ENCODE results near the gene NFIC. TPM values are rescaled to one million over a fixed set of nuclear protein-coding genes. Genes with fewer than 3 reads are reported as not detected.
A peak's percentile ranks its signal among the peaks of the same experiment; 100 is the strongest.
"Not testable (repeated sequence)": the region's sequence is repeated elsewhere in the genome, so short reads cannot be mapped to it uniquely, and the experiment has no call there.

NFIC gene
- total RNA-seq, 6 experiments from 2014 or later, result 94.6 to 168 (median 120) TPM

DNA sequence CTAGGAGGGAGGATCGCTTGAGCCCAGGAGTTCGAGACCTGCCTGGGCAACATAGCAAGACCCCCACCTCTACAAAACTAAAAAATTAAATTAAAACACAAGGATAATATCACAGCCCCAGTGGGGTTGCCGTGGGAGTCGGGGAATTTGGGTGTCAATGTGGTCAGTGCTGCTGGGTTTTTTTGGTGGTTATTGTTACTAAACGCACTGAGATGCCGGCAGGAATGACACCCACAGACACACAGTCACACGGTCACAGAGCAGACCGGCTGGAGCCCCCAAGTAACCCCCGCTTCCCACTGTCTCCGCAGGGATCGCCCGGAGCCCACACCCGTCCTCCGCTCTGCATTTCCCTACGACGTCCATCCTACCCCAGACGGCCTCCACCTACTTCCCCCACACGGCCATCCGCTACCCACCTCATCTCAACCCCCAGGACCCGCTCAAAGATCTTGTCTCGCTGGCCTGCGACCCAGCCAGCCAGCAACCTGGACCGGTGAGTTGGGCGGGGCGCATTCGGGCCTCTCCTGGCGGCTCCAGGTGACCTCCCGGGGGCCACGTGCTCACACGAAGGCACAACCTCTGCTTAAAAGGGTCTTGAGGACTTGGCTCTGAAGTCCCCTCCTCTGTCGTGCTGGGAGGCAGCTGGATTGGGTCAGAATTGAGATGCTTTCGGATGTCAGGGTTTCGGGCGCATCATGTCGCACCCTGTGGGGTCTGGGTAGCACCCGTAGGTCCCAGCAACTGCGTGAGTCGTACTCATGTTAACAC lies 86.0 kb downstream of the NFIC start:
- WGBS (ENCODE audit: insufficient coverage, low coverage, low lambda C conversion rate, missing lambda C conversion rate), result 100% methylated on average over 2 of the region's 38 CpGs
- H3K27me3 ChIP-seq, result no peaks in the 10 kb centered on the region
- TF ChIP-seq, protein P1, sequence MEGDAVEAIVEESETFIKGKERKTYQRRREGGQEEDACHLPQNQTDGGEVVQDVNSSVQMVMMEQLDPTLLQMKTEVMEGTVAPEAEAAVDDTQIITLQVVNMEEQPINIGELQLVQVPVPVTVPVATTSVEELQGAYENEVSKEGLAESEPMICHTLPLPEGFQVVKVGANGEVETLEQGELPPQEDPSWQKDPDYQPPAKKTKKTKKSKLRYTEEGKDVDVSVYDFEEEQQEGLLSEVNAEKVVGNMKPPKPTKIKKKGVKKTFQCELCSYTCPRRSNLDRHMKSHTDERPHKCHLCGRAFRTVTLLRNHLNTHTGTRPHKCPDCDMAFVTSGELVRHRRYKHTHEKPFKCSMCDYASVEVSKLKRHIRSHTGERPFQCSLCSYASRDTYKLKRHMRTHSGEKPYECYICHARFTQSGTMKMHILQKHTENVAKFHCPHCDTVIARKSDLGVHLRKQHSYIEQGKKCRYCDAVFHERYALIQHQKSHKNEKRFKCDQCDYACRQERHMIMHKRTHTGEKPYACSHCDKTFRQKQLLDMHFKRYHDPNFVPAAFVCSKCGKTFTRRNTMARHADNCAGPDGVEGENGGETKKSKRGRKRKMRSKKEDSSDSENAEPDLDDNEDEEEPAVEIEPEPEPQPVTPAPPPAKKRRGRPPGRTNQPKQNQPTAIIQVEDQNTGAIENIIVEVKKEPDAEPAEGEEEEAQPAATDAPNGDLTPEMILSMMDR (IDR thresholded peaks at IDR 0.05), result no peak
- intact Hi-C loops (cut with DNase I), result no loop called here
- peak overlapping the region in 1 of 3 donors; percentile 14 for H3K27ac ChIP-seq
- H3K9me3 ChIP-seq, result no peaks in the 10 kb centered on the region
- peaks cover 0 to 88% (median 47%) of the 10 kb centered on the region in 4 donors for H3K36me3 ChIP-seq
- H3K4me1 ChIP-seq, result peaks cover 0 to 16% (median 6%) of the 10 kb centered on the region in 4 donors
- H3K4me3 ChIP-seq, result no peak overlapping the region
- ATAC-seq (no peak), DNase-seq (no peak)

DNA sequence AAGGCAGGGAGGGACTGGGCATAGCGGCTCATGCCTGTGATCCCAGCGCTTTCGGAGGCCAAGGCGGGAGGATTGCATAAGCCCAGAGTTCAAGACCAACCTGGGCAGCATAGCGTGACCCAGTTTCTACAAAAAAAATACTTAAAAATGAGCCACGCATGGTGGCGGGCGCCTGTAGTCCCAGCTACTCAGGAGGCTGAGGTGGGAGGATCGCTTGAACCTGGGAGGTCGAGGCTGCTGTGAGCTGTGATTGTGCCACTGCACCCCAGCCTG lies 86.5 kb downstream of the NFIC start:
- H3K9me3 ChIP-seq; DNase-seq; ATAC-seq; H3K27ac ChIP-seq; intact Hi-C loops (cut with DNase I); H3K4me3 ChIP-seq; H3K27me3 ChIP-seq: not testable (repeated sequence)
- Histone ChIP-seq H3K36me3 (peaks cover 0 to 83% (median 45%) of the 10 kb centered on the region in 4 donors), H3K4me1 (peaks cover 0 to 20% (median 6%) of the 10 kb centered on the region in 4 donors)
- no CpG with 5 or more reads among the region's 10 CpGs for WGBS (ENCODE audit: insufficient coverage, low coverage, low lambda C conversion rate, missing lambda C conversion rate)

DNA sequence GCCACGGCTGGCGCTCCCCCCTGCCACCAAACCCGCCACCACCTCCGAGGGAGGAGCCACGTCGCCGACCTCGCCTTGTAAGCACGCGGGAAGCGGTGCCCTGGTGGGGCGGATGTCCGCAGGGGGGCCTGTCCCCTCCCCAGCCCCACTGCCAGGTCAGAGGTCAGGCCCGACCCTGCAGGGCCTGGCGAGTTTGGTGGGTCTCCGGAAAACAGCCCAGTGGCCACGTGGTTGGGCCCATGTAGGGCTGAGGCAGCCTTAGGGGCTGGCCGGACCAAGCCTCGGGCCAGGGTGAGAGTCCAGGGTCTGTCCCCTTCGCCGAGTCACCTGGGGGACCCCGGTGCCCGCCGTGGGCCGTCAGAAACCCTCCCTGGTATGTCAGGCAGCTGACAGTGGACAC lies 87.5 kb downstream of the NFIC start:
- Histone ChIP-seq H3K27me3 (no peaks in the 10 kb centered on the region), H3K27ac (no peak overlapping the region), H3K4me3 (no peak overlapping the region), H3K9me3 (no peaks in the 10 kb centered on the region), H3K36me3 (peaks cover 0 to 75% (median 40%) of the 10 kb centered on the region in 4 donors), H3K4me1 (peaks cover 0 to 23% (median 7%) of the 10 kb centered on the region in 4 donors)
- DNase-seq (no peak), ATAC-seq (peak in 1 of 4 donors; percentile 1)
- TF ChIP-seq, protein P1 (IDR thresholded peaks at IDR 0.05), result no peak
- TF ChIP-seq POLR2A (IDR thresholded peaks at IDR 0.05), result no peak
- no CpG with 5 or more reads among the region's 25 CpGs for WGBS (ENCODE audit: insufficient coverage, low coverage, low lambda C conversion rate, missing lambda C conversion rate)
- intact Hi-C loops (cut with DNase I), result no loop called here

DNA sequence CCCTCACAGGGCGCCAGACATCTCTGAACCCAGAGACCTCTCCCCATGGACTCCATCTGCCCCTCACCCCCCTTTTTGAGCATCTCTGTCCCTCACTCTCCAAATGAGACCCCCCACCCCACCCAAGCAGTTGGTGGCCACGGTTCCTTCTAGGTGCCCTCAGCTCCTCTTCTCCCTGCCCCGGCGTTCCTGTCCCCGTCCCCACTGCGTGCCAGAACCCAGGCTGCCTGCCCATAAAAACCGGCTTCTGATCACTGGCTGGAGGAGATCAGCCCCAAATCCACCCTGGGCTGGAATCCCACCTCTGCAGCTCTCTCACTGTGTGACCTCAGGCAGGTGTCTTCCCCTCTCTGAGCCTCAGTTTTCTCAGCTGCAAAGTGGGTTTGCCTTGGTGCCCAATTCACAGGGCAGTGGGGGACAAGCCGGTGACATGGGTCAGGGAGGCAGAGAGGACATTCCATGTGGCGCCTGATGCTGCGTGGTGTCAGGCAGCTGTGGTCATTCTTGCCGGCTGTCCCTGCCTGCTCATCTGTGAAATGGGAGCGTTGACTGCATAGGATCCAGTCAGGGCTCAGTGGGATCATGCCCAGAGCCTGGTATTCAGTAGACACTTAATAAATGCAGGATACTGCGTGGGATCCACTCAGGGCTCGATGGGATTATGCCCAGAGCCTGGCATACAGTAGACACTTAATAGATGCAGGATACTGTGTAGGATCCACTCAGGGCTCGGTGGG lies 88.4 kb downstream of the NFIC start:
- intact Hi-C loops (cut with DNase I), result no loop called here
- H3K9me3 ChIP-seq, result no peaks in the 10 kb centered on the region
- no peak for TF ChIP-seq POLR2A (IDR thresholded peaks at IDR 0.05)
- no peak overlapping the region for H3K27ac ChIP-seq
- H3K27me3 ChIP-seq, result no peaks in the 10 kb centered on the region
- peaks cover 0 to 30% (median 12%) of the 10 kb centered on the region in 4 donors for H3K4me1 ChIP-seq
- no peak for ATAC-seq
- no peak for DNase-seq
- H3K4me3 ChIP-seq, result no peak overlapping the region
- peaks cover 0 to 65% (median 35%) of the 10 kb centered on the region in 4 donors for H3K36me3 ChIP-seq
- WGBS (ENCODE audit: insufficient coverage, low coverage, low lambda C conversion rate, missing lambda C conversion rate), result 94% methylated on average over 8 of the region's 15 CpGs

DNA sequence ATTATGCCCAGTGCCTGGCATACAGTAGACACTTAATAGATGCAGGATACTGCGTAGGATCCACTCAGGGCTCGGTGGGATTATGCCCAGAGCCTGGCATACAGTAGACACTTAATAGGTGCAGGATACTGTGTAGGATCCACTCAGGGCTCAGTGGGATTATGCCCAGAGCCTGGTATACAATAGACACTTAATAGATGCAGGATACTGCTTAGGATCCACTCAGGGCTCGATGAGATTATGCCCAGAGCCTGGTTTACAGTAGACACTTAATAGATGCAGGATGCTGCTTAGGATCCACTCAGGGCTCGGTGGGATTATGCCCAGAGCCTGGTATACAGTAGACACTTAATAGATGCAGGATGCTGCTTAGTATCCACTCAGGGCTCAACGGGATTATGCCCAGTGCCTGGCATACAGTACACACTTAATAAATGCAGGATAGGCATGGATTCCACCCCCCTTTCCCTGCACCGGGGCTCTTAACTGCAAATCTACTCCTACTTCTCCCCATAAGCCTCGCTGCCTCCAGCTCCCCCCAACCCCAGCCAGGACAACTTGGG lies 89.1 kb downstream of the NFIC start:
- no peaks in the 10 kb centered on the region for H3K9me3 ChIP-seq
- DNase-seq, result no peak
- no peaks in the 10 kb centered on the region for H3K27me3 ChIP-seq
- ATAC-seq, result no peak
- 89% methylated on average over 3 of the region's 7 CpGs for WGBS (ENCODE audit: insufficient coverage, low coverage, low lambda C conversion rate, missing lambda C conversion rate)
- TF ChIP-seq POLR2A (IDR thresholded peaks at IDR 0.05), result no peak
- TF ChIP-seq, protein P1 (IDR thresholded peaks at IDR 0.05), result no peak
- peaks cover 0 to 63% (median 33%) of the 10 kb centered on the region in 4 donors for H3K36me3 ChIP-seq
- peaks cover 0 to 33% (median 13%) of the 10 kb centered on the region in 4 donors for H3K4me1 ChIP-seq
- H3K27ac ChIP-seq, result no peak overlapping the region
- no peak overlapping the region for H3K4me3 ChIP-seq
- intact Hi-C loops (cut with DNase I), result no loop called here

Data from right lobe of liver (tissue), 6 donors.